HG03196 (cell line): ENCODE data around the gene SLC39A11.
"Not testable (repeated sequence)": the region's sequence is repeated elsewhere in the genome, so short reads cannot be mapped to it uniquely, and the experiment has no call there.

Experiments
- ATAC-seq: cut with Tn5 transposase; IDR thresholded peaks from one replicate; pipeline ENCODE4 v1.9.1; 2021; ENCODE audit not compliant: unreplicated experiment

SLC39A11 gene

GRCh38 chr17:72766761-72767356 is 325.6 kb downstream of the SLC39A11 start:
- ATAC-seq, result no peak

GRCh38 chr17:72765368-72766153 is 326.9 kb downstream of the SLC39A11 start:
- no peak for ATAC-seq

- ATAC-seq, result no peak
Measured at GRCh38 chr17:72764632-72765041, 327.9 kb downstream of the SLC39A11 start.

GRCh38 chr17:72763981-72764380 is 328.5 kb downstream of the SLC39A11 start:
- ATAC-seq, result no peak

- not testable (repeated sequence) for ATAC-seq
Measured at GRCh38 chr17:72761893-72762575, 330.5 kb downstream of the SLC39A11 start.

- no peak for ATAC-seq
Measured at GRCh38 chr17:72761431-72761830, 331.1 kb downstream of the SLC39A11 start.

GRCh38 chr17:72760368-72760767 is 332.1 kb downstream of the SLC39A11 start:
- ATAC-seq, result no peak

- ATAC-seq, result no peak
Measured at GRCh38 chr17:72759301-72759700, 333.2 kb downstream of the SLC39A11 start.

GRCh38 chr17:72756256-72756655 is 336.2 kb downstream of the SLC39A11 start:
- no peak for ATAC-seq

GRCh38 chr17:72754513-72754912 is 338.0 kb downstream of the SLC39A11 start:
- ATAC-seq, result no peak

- ATAC-seq, result no peak
Measured at GRCh38 chr17:72751746-72752145, 340.7 kb downstream of the SLC39A11 start.

- no peak for ATAC-seq
Measured at GRCh38 chr17:72749119-72749572, 343.3 kb downstream of the SLC39A11 start.

GRCh38 chr17:72747501-72747900 is 345.0 kb downstream of the SLC39A11 start:
- ATAC-seq, result no peak

GRCh38 chr17:72745241-72745640 is 347.2 kb downstream of the SLC39A11 start:
- no peak for ATAC-seq

GRCh38 chr17:72743037-72743467 is 349.4 kb downstream of the SLC39A11 start:
- ATAC-seq, result no peak

GRCh38 chr17:72737151-72737690 is 355.3 kb downstream of the SLC39A11 start:
- ATAC-seq, result no peak

- no peak for ATAC-seq
Measured at GRCh38 chr17:72735592-72735991, 356.9 kb downstream of the SLC39A11 start.

GRCh38 chr17:72735048-72735447 is 357.4 kb downstream of the SLC39A11 start:
- ATAC-seq, result no peak

GRCh38 chr17:72734613-72735012 is 357.9 kb downstream of the SLC39A11 start:
- ATAC-seq, result no peak

GRCh38 chr17:72733619-72734282 is 358.7 kb downstream of the SLC39A11 start:
- ATAC-seq, result no peak
